ENCODE results near the gene BMP7.

BMP7 gene

GRCh38 chr20:57260934-57261333 is 5.5 kb downstream of the BMP7 start:
- TF ChIP-seq, protein P1, sequence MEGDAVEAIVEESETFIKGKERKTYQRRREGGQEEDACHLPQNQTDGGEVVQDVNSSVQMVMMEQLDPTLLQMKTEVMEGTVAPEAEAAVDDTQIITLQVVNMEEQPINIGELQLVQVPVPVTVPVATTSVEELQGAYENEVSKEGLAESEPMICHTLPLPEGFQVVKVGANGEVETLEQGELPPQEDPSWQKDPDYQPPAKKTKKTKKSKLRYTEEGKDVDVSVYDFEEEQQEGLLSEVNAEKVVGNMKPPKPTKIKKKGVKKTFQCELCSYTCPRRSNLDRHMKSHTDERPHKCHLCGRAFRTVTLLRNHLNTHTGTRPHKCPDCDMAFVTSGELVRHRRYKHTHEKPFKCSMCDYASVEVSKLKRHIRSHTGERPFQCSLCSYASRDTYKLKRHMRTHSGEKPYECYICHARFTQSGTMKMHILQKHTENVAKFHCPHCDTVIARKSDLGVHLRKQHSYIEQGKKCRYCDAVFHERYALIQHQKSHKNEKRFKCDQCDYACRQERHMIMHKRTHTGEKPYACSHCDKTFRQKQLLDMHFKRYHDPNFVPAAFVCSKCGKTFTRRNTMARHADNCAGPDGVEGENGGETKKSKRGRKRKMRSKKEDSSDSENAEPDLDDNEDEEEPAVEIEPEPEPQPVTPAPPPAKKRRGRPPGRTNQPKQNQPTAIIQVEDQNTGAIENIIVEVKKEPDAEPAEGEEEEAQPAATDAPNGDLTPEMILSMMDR (IDR thresholded peaks at IDR 0.05; ENCODE audit: extremely low read depth, missing control alignments) = no peak
- DNase-seq (ENCODE audit: low spot score) = no peak

DNA sequence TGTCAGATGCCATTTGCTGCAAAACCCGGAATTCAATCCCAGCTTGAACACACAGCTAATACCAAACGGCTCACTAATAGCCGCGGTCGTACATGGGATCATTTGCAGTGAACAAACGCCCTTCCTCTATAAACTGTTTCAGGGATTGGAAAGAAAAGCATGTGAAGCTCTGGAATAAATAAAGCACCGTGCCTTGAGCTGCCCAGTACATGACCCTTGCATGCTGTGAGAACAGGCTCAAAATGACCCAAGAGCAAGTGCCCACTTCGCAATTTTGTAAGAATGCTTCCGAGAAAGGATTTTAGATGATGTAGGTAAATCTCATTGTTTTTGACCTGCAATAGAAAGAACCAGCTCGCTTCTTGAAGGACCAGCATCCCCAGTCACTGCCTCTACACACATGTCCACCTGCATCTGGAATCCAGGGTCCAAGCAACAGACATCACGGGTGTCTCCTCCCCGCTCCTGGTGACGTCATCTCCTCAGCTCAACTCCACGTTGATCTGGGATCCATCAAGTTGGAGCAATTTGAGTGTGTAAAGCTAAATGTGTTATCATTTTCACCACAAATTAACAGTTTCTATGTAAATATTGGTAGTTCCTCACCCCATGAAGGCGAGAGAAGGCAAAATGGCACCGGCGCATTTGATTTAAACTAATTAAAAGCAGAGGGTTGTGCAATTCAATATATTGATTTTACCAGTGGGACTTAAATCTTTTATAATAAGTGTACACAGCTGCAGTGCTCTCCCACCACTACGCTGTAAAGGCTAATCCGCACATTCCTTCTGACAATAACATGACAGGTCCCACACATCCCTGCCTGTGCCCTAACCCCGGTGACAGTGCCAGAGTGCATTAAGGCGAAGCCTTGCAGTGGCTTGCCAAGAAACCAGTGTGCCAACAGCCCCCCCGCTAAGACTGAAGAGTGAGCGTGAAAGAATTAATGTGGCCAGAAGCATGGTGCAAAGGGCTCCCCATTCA is 6.2 kb downstream of the BMP7 start:
- TF ChIP-seq, protein P1 (IDR thresholded peaks at IDR 0.05; ENCODE audit: extremely low read depth, missing control alignments) = no peak
- DNase-seq (ENCODE audit: low spot score) = no peak

- TF ChIP-seq, protein P1 (IDR thresholded peaks at IDR 0.05; ENCODE audit: extremely low read depth, missing control alignments) = no peak
- DNase-seq (ENCODE audit: low spot score) = no peak
Measured at GRCh38 chr20:57259121-57259937, 7.1 kb downstream of the BMP7 start.

DNA sequence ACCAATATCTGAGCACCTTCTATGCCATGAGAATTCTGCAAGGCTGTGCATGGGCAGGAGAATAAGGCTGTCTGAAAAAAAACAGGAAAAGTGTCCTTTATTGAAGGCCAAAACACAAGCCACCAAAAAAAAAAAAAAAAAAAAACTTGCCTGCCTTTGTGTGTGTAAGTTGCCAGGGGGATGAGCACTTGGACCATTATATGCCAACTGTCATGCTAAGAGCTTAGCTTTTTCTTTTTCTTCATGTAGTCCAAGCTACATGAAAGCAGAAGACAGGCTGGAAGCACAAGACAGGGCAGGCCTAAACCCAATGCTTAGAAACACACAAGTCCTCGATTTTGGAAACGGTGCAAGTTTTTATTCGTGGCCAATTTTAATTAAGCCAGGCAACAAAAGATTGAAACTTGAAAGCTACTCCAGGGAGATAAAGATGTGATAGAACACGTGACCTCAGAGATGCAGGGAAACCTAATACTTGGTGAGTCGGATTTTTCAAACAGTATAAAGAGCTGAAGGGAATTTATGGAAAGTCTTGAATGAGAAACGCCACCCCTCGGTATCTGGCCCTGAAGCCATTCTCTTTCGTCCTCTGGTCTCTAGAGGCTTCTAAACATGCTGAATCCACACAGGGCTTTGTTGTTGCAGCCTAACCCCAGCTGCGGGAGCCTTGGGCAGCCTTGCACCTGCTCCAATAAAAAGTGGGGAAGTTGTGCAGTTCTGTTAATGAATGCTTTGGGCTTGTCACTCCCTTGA is 8.6 kb downstream of the BMP7 start:
- TF ChIP-seq, protein P1 (IDR thresholded peaks at IDR 0.05; ENCODE audit: extremely low read depth, missing control alignments) = no peak
- no peak for DNase-seq (ENCODE audit: low spot score)

DNA sequence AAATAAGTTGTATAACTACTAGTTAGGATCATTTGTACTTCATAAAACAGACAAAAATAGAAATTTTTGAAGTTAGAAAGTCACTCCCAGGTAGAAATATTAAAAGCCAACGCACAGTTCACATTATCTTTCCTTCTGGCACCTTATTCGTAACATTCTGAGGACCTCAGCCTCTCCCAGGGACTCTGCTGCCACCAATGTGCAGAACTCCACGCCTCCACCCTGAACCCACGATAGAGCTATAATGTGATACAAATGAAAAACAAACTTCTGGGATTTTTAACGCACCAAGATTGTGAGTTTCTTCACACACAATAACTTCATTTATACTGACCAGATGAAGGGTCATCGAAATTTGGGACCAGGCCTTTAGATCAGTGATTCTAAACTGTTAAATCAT is 9.5 kb downstream of the BMP7 start:
- DNase-seq (ENCODE audit: low spot score) = no peak
- TF ChIP-seq, protein P1 (IDR thresholded peaks at IDR 0.05; ENCODE audit: extremely low read depth, missing control alignments) = no peak

DNA sequence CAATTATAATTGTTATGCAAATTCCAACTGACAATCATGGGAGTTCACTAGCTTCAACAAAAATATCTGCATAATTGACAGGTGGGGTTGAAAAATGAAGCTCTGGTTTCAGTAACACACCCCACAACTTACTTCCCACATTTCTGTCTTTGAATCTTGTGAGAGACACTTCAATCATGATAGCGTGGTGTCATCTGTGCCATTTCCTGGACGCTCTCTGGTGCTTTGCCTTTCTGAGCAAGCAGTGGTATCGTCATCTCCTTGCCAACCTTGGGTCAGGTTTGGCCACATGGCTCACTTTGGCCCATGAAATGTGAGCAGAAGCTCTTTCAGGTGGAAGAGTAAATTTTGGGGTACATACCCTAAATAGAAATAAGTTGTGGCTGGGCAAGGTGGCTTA is 10.2 kb downstream of the BMP7 start:
- TF ChIP-seq, protein P1 (IDR thresholded peaks at IDR 0.05; ENCODE audit: extremely low read depth, missing control alignments) = no peak
- no peak for DNase-seq (ENCODE audit: low spot score)

Measured in GM20000 (cell line).